HG03060 (cell line): ENCODE results near the gene CTNNAL1.
"Not testable (repeated sequence)": the region's sequence is repeated elsewhere in the genome, so short reads cannot be mapped to it uniquely, and the experiment has no call there.

Experiments
- ATAC-seq: cut with Tn5 transposase; IDR thresholded peaks from one replicate; pipeline ENCODE4 v1.9.1; 2021; ENCODE audit warnings: low read depth, moderate number of reproducible peaks; ENCODE audit not compliant: unreplicated experiment

Gene CTNNAL1

DNA sequence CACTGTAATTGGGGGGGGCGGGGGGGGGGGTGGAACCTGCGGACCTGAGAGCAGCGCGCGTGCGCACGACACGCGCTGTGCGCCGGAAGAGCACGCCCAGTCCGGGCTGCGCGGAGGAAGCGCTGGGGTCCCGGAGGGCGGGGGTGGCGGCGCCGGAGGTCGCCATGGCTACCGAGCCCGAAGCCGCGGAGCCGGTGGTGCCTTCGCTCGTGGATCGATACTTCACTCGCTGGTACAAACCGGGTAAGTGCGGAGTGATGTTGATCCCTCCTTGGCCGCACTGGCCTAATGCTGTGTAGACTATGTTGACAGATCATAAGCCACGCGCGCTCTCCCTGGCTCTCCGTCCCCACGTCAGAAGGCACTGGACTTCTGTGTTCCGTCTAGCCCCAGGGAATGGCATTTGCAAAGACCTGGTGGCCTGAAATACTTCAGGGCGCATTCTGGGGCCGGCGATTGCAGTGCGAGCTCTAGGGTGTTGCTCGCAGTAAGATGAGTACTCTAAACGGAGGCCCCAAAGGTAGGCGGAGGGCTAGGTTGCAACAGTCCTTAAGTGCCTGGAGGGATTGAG lies 78.9 kb downstream of the CTNNAL1 start, which contains the start of gene ABITRAM:
ABITRAM (plus strand) TSS at position 78 of the 571 bp plus-strand sequence; CDS start at position 165, 87 bp downstream.
- ATAC-seq = peak; percentile 53

DNA sequence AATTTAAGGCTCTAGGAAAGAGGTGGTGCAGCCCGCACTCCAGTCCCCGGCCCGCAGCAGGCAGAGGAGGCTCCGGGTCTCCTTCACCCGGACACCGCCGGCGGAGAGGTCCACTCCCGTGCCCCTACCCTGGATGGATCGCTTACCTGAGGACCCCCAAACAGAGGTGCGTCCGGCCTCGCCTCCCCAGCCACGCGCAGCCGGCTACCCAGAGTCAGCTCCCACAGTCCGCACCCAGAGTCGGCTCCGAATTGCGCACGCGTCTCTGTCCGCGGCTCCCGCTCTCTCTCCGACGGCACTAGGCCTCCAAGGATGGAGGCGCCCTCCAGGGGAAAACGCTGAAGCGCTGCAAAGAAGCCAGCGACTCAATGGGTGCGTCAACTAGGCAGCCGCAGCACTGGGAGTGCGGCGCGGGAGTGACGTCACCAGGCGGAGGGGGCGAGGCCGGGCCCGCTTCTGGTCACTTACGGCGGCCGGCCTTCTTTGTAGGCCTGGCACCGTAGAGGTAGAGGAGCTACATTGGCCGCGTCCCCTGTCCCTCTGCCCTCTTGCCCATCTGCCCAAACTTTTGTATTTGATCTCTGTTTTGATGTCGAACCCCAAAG lies 79.5 kb downstream of the CTNNAL1 start, which contains the start of gene ELP1:
ELP1 (minus strand) TSS at position 407 of the 605 bp plus-strand sequence. CDS start 2,978 bp downstream, outside the sequence.
- ATAC-seq = peak; percentile 61

DNA sequence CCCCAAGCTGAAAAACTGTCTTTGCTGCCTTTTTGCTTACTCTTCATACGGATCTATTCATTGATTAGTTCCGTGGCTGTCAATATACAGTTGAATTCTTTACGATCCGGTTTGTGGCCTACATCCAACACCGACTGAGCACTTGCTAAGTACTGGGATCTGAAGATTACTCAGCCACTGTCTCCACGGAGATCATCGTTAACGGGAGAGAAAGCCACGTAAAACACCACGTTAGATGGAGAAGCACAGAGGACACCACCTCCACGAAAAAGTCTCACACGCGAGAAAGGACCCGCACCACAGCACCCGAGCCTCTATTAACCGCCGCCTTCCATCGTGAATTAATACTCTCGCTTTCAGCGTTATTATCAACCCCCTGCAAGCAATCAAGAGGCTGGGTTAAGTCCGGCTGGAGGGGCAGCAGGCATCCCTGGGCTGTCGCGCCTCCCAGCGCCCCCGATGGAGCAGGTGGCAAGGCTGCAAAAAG lies 80.0 kb downstream of the CTNNAL1 start:
- no peak for ATAC-seq

DNA sequence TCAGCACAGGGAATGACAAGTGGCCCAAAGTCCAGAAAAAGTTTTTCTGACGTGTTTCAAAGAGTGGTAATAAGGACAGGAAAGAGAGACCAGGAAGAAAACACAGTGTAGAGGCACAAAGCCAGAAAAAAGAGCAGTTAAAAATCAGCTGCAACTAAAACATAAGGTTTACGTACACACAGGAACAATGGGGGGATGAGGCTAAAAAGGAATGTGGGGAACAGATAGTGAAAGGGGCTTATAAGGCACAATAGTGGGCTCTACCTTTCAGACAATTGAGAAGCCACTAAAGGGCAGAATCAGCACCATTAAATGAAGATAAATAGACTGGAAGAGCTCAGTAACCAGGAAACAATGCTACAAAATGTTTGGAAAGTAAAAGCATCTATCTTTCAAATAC lies 84.9 kb downstream of the CTNNAL1 start:
- no peak for ATAC-seq

DNA sequence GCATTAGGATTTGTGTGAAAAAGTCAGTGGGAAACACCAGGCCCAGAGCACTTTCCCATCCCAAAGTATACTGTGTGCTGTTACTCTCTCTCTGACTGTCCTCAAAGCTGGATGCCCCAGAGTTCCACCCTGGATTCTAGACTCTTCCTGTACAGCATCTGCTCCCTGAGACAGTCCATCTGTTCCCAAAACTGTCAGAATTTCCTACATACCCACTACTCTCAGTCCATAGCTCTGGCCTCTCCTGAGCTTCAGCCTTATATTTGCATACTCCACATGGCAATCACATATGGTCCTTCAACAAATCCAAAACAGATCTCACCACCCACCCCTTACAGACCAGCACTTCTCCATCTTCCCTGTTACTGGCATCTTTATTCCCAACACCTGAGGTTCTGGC lies 88.8 kb downstream of the CTNNAL1 start:
- no peak for ATAC-seq

DNA sequence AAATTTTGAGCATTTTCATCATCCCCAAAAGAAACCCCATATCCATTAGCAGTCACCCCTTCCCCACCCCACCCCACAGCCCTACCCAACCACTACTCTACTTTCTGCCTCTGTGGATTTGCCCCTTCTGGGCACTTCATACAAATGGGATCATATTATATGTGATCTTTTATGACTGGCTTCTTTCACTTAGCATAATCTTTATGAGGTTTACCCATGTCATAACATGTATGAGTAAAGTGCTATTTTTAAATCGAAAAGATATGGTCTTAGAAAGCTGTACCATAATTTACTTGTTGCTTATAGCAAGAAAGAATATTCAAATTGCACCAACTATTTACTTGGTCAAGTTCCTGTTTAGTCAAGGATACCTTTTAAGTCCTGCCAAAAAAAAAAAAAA lies 92.1 kb downstream of the CTNNAL1 start:
- ATAC-seq = no peak

DNA sequence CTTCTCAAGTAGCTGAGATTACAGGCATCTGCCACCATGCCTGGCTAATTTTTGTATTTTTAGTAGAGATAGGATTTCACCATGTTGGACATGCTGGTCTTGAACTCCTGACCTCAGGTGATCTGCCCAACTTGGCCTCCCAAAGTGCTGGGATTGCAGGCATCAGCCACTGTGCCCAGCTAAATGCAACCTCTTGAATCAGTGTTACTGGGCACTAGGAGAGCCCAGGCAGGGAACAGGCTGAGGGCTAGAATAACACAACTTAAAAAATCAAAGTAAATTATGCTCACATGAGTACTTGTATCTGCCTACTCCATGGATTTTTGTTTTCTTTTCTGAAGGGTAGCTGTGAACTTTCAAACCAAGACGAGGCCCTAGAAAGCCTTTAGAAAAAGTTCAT lies 92.9 kb downstream of the CTNNAL1 start:
- not testable (repeated sequence) for ATAC-seq

DNA sequence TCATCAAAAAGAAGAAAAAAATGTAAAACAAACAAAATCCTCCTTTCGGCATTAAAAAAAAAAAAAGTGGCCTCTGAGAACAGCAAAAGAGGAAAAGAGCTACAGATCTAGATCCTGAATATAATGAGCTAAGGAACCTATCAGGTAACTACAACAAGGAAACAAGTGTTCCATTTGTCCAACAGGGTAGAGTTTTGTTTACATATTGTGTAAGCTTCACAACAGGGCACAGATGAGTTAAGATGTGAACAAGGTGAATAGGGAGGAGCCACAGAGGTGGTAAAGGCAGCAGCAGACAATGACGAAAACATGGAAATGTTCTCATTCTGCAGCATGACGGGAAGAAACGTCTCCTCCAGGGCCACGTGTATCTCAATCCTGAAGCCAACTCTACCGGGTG lies 93.8 kb downstream of the CTNNAL1 start:
- ATAC-seq = no peak

DNA sequence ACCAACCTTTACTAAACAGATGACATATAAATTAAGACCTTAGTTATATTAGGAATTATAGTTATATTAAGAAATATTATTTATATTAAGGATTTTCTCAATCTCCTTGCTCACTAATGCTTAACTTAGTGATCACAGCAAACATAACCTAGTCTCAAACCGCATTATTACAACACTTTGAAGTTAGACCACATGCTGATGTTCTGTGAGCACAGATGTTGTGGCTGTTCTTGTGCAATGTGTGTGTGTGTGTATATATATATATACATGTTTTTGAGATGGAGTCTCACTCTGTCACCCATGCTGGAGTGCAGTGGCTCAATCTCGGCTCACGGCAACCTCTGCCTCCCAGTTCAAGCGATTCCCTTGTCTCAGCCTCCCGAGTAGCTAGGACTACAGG lies 99.9 kb downstream of the CTNNAL1 start:
- ATAC-seq = no peak

DNA sequence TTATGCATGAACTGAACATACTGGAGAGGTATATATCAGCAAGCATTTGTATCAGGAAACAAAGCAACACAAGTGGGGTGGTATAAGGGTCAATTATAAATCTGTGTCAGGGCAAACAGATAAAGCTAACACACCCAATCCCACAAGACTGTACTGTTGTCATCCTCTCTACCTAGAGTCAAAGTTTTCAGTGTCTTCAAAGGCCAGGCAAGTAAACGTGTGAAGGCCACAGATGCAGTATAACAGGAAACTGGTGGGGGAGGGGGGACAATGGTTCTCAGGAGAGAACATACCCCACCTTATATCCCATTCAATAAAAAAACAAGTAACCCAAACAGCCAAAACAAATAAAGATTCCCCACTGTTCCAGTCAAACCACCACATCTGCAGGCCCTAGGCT lies 101.5 kb downstream of the CTNNAL1 start:
- no peak for ATAC-seq

DNA sequence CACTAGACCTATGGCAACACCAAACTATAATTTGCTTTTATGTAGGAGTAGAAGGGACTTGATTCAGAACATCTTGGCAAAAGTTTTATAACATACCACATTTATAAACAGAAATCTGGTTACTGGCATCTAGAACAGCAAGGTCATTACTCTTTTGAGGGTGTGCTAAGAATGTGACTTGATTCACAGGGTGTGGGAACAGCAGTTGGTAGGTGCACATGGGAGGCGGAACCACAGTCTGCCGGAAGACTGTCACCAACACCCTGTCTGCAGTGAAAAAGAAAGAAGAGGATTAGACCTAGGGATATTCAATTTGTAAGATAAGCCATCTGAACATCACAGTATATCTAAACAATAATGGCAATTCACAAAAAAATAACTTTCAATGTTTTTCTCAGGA lies 102.4 kb downstream of the CTNNAL1 start:
- no peak for ATAC-seq

DNA sequence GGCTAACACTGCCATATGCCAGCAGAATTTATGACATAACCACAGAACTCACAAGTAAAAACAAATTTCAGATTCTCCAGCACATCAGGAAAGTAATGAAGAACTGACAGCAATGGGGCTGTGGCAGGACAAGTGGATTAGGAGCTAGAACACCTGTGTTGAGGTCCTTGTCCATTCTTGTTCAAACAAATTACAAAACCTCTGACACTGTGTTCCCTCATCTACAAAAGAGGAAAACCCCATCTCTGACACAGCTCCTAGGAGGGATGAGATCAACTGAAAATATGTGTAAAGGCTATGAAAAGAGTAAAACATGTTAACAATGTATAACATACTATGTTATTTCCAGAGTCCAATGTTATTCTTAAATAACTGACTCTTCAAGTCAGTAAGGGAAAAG lies 102.9 kb downstream of the CTNNAL1 start:
- no peak for ATAC-seq

DNA sequence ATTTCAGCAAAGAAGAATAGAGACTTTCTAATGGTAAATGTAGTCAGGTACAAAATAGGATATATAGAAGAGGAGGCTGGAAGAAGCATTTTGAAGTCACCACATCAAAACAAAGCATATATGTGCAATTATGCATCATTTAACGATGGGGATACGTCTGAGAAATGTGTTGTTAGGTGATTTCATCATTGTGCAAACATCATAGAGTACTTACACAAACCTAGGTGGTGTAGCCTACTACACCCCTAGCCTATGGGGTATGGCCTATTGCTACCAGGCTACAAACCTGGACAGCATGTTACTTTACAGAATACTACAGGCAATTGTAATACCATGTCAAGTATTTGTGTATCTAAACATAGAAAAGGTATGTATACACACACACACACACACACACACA lies 107.8 kb downstream of the CTNNAL1 start:
- no peak for ATAC-seq

DNA sequence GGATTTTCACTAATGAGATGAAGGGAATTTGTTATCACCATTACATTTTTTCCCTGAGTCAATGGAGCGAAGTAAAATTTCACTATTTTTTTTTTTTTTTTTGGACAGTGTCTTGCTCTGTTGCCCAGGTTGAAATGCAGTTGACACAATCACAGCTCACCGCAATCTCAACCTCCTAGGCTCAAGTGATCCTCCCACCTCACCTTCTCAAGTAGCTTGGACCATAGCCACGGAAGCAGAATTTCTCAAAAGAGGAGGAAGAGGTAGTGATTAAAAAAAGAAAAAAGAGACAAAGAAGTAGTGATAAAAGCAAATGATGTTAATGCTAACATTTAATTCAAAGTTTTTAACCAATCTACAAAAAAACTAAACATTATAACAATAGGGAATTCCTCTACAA lies 109.1 kb downstream of the CTNNAL1 start:
- no peak for ATAC-seq

DNA sequence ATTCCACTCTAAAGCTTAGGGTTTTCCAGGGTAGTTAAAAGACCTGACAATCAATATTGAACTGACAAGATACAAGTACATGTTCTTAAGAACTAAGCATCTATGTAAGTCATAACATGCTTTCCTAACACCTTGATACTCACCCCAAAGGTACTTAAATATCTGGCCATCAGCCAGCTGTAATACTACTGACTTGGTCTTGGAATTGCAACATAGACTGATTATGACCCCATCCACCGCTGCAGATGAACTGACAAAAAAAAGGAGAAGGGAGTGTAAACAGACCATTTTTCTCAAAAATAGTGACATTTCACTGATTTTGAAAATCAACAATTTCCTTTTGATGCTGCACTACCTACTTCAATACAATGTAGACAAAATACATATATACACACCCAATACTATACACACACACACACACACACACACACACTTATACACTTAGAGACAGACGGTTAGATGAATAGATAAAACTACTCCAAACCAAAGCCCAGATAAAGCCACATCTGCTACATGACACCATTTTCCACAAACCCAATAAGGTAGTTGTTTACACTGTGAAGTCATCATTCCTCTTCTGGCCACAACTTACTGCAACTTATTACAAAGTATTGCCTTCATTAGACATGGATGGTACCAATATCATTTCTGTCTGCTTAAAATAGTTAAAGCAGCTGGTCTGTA lies 109.7 kb downstream of the CTNNAL1 start:
- no peak for ATAC-seq

DNA sequence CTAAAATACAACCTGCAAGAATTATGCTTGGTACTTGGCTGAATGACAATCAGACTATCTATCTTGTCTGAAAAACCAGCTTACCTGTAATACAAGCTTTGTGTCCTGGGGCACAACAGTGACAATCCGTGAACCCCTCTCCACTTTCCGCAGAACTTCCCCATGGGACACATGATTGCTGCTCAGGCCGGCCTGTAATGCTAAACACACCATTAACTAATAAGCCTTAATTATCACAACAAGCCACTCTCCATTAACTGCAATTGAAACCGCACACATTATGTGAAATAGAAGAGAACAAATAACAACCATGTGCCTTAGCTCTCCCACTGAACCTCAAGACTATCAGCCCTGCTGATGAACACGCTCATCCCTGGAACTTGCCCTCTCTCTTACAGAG lies 113.1 kb downstream of the CTNNAL1 start:
- no peak for ATAC-seq

DNA sequence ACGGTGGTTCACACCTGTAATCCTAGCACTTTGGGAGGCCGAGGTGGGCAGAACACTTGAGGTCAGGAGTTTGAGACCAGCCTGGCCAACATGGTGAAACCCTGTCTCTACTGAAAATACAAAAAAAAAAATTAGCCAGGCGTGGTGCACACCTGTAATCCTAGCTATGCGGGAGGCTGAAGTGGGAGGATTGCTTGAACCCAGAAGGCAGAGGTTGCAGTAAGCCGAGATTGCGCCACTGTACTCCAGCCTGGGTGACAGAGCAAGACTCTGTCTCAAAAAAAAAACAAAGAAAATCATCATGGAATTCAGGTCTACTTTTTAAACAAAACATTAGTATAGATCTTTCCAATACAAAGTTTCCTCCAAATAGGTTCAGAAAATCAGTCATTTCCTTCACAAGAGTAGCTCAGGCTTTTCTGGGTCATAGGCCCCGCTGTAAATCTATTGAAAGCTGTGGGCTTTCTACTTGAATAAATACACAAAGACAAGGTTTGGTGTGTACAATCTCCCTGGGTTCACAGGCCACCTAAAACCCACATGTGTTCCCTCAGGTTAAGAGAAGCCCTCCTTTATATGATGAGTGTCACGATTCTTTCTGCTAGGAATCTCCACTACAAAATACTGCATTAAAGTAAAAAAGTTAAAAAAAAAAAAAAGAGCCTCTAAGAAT lies 114.1 kb downstream of the CTNNAL1 start:
- ATAC-seq = not testable (repeated sequence)

DNA sequence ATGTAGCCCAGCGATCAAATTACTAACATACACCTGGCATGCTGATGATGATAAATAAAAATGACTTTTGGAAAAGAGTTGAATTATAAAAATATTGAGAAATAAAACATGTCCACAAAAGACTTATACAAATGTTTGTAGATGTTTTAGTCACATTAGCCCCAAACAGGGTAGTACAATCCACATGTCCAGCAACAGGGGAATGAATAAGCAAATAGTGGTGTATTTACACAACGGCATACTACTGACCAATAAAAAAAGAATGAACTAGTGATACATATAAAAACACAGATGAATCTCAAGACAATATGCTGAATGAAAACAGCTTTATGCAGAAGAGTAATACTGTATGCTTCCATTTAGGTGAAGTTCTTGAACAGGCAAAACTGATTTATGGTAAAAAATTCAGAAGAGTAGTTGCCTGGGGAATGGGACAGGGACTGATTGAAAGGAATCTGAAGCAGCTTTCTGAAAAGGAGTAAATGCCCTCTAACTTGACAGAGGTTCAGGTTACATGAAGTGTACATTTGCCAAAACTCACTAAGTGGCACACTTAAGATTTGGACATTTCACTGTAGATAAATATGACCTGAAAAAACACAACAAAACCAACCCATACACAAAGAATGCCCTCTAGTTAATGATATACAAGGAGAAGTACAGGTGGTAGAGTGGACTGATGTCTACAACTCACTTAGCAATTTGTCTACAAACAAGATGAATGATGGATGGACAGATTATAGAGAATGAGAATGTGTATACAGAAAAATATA lies 115.8 kb downstream of the CTNNAL1 start:
- ATAC-seq = no peak

DNA sequence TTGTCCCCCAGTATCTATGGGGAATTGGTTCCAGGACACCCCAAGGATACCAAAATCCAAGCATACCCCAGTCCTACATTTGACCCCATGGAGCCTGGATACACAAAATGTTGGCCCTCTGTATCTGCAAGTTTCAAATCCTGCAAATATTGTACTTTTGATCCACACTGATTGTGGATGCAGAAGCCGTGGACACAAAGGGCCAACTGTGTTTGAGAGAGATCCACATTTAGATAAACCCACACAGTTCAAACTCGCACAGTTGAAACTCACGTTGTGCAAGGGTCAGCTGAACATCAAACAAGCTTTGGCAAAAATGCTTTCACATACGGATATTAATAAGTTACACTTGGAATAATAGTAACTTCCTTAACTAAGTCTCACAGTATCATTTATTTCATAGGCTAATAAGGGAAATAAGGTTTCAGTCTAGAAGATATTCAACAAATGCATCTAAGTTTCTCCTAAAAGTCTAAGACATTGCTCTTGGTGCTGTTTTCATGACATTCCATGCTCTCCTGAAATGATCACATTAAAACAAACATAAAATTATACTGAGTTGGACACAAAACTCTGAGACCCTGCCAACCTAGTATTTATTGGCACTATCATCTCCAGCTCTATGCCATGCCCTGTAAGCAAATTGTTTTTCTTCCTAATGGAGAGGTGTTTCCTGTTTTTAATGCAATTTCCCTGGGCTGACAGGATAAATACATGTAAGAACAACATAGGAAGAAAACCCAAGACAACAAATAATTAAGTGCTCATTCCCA lies 118.9 kb downstream of the CTNNAL1 start:
- ATAC-seq = no peak
